Upper lobe of right lung (tissue), 1 donor: Measurements from ENCODE around the gene OGFR. TPM values are rescaled to one million over a fixed set of nuclear protein-coding genes. Genes with fewer than 3 reads are reported as not detected.
A peak's percentile ranks its signal among the peaks of the same experiment; 100 is the strongest.

Experiments used
- ATAC-seq: fragments of 200-7000 bp; cut with Tn5 transposase; one replicate; pipeline ENCODE4 v1.9.1; 2020; ENCODE audit warnings: mild to moderate bottlenecking, moderate library complexity
- DNase-seq: peaks from one replicate; pipeline ENCODE4 v3.0.0-alpha.2; 2020
- H3K27ac ChIP-seq: fragments of 200-600 bp; one replicate; pipeline ENCODE4 v1.8.0; 2022
- H3K27me3 ChIP-seq: fragments of 200-600 bp; one replicate; pipeline ENCODE4 v1.8.0; 2022; ENCODE audit warnings: mild to moderate bottlenecking
- H3K36me3 ChIP-seq: fragments of 200-600 bp; one replicate; pipeline ENCODE4 v1.8.0; 2022
- H3K4me1 ChIP-seq: fragments of 200-600 bp; one replicate; pipeline ENCODE4 v1.8.0; 2022
- H3K4me3 ChIP-seq: fragments of 200-600 bp; one replicate; pipeline ENCODE4 v1.8.0; 2022; ENCODE audit warnings: mild to moderate bottlenecking
- H3K9me3 ChIP-seq: fragments of 200-600 bp; one replicate; pipeline ENCODE4 v1.8.0; 2022
- intact Hi-C: fragments of 100-400 bp; cut with DNase I; formaldehyde crosslinking; loops from one replicate; pipeline ENCODE4 v1.11.0; 2022
- total RNA-seq: library from RNA; stranded (reverse); fragmentation: NEBNext Ultra II Directional; extraction: Animal tissue kit (Norgen Biotek cat#: 25700); gene quantifications from one replicate; pipeline ENCODE4 v1.2.1, GENCODE V29; 2021
- TF ChIP-seq, protein P1 (sequence below): fragments of 200-600 bp; IDR thresholded peaks from one replicate; pipeline ENCODE4 v1.8.0; 2022; ENCODE audit warnings: antibody characterized with exemption
- donor health status: DM: no; HTN: yes; CAD: no; lungs with severe emphysema.

The OGFR gene
- total RNA-seq, 1 donor from 2014 or later, result 58.2 TPM

DNA sequence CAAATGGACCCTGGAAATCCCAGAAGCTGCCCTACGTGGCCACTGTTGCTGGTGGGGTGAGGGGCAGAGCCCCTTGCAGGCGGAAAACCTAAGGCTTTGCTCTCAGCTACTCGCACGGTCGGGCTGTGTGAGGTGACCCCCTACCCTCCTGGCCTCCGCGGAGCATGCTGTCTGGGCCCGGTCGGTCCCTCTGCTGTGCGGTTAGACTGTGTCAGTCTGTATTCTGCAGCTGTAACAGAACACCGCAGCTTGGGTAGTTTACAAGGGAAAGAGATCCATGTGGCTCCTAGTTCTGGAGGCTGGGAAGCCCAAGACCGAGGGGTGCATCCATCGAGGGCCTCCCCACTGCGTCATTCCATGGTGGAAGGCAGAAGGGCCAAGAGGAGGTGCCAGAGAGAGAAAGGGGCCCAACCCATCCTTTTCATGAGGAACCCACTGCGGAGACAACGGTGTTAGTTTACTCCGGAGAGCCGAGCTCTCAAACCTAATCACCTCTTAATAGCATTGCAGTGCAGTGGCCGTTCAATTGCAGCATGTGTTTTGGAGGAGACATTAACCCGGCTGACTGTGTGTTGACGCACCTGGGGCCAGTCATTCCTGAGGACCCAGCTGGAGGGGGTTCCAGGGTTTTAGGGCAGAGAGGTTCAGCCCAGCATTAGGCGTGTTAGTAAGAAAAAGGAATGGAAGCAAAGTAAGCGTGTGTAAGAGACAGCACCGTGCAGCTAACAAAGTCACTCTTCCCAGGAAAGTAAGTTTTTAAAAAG is 30.5 kb downstream of the OGFR start:
- TF ChIP-seq, protein P1, sequence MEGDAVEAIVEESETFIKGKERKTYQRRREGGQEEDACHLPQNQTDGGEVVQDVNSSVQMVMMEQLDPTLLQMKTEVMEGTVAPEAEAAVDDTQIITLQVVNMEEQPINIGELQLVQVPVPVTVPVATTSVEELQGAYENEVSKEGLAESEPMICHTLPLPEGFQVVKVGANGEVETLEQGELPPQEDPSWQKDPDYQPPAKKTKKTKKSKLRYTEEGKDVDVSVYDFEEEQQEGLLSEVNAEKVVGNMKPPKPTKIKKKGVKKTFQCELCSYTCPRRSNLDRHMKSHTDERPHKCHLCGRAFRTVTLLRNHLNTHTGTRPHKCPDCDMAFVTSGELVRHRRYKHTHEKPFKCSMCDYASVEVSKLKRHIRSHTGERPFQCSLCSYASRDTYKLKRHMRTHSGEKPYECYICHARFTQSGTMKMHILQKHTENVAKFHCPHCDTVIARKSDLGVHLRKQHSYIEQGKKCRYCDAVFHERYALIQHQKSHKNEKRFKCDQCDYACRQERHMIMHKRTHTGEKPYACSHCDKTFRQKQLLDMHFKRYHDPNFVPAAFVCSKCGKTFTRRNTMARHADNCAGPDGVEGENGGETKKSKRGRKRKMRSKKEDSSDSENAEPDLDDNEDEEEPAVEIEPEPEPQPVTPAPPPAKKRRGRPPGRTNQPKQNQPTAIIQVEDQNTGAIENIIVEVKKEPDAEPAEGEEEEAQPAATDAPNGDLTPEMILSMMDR, result no peak
- H3K27me3 ChIP-seq, result no peaks in the 10 kb centered on the region
- DNase-seq, result no peak

DNA sequence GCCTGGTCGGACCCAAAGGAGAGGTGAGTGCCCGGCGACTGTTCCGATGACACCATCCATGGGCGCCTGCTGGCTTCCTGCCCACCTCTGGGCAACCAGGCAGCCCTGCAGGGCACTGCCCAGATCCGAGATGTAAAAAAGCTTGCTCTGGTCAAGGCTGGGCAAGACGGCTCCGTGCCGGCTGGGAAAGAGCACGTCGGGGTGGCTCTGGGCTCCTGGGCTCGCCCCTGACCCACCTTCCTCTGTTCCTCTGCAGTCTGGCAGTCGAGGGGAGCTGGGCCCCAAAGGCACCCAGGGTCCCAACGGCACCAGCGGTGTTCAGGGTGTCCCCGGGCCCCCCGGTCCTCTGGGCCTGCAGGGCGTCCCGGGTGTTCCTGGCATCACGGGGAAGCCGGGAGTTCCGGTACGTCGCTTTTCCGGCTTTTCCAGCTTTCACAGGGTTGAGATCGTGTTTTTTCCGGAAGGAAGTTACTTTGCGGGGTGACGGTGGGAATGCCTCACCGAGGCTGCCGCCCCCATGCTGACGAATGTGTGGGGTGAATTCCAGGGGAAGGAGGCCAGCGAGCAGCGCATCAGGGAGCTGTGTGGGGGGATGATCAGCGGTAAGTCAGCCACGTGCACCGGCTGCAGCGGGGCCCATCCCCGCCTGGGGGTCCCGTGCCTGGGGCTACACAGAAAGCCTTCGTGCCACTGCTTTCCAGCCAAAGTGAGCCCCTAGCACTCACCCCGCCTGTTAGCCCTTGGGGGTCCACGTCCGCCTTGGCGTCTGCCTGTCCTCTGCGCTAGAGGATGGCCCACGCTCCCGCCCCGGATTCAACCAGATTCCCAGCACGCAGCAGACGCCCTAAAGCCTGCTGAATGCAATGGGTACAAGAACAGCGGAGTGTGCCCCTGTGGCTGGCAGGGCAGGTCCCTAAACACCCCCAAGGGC is 31.6 kb downstream of the OGFR start:
- Histone ChIP-seq H3K27me3 (no peaks in the 10 kb centered on the region), H3K4me1 (peaks cover 7% of the 10 kb centered on the region), H3K36me3 (no peaks in the 10 kb centered on the region), H3K9me3 (no peaks in the 10 kb centered on the region), H3K4me3 (no peak overlapping the region), H3K27ac (no peak overlapping the region)
- intact Hi-C loops, result no loop called here
- TF ChIP-seq, protein P1, result no peak
- no peak for ATAC-seq
- DNase-seq, result no peak

More for the DNA sequence above, 30.5 kb downstream of the OGFR start:
- intact Hi-C loops, result no loop called here
- Histone ChIP-seq H3K9me3 (no peaks in the 10 kb centered on the region), H3K27ac (no peak overlapping the region), H3K4me1 (peaks cover 7% of the 10 kb centered on the region), H3K36me3 (no peaks in the 10 kb centered on the region), H3K4me3 (no peak overlapping the region)
- ATAC-seq, result no peak

DNA sequence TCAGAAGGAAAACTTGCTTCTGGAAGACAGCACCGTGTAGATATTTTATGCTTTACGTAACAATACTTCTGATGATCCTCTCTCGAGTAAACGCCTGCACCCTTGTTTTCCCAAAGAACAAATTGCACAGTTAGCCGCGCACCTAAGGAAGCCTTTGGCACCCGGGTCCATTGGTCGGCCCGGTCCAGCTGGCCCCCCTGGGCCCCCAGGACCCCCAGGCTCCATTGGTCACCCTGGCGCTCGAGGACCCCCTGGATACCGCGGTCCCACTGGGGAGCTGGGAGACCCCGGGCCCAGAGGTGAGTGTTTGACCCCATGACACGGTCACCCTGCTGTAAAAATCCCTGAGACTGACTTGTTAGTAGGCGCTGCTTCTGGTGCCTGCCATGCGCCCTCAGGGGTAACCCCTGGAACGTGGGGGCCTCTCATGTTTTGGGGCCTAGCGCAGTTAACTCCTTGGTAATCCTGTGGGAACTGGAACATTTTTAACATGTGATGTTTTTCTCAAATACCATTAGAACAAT is 32.4 kb downstream of the OGFR start:
- no peaks in the 10 kb centered on the region for H3K9me3 ChIP-seq
- H3K27me3 ChIP-seq, result no peaks in the 10 kb centered on the region
- no peak for DNase-seq
- ATAC-seq, result no peak
- no peaks in the 10 kb centered on the region for H3K36me3 ChIP-seq
- TF ChIP-seq, protein P1, result no peak
- H3K27ac ChIP-seq, result no peak overlapping the region
- intact Hi-C loops, result no loop called here
- peaks cover 5% of the 10 kb centered on the region for H3K4me1 ChIP-seq
- no peak overlapping the region for H3K4me3 ChIP-seq

DNA sequence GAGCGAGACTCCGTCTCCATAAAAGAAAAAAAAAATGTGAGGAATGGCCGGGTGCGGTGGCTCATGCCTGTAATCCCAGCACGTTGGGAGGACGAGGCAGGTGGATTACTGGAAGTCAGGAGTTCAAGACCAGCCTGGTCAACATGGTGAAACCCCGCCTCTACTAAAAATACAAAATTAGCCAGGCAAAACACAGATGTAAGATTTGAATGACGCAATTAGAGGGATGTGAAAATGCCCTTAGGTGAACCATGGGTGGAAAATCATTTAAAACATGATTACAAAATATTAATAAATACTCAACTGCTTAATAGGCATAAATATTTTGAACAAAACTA is 33.1 kb downstream of the OGFR start:
- no peak for DNase-seq
- Histone ChIP-seq H3K4me1 (no peaks in the 10 kb centered on the region), H3K4me3 (no peak overlapping the region), H3K9me3 (no peaks in the 10 kb centered on the region), H3K27me3 (no peaks in the 10 kb centered on the region), H3K36me3 (no peaks in the 10 kb centered on the region), H3K27ac (no peak overlapping the region)
- TF ChIP-seq, protein P1, result no peak
- no peak for ATAC-seq
- intact Hi-C loops, result no loop called here

DNA sequence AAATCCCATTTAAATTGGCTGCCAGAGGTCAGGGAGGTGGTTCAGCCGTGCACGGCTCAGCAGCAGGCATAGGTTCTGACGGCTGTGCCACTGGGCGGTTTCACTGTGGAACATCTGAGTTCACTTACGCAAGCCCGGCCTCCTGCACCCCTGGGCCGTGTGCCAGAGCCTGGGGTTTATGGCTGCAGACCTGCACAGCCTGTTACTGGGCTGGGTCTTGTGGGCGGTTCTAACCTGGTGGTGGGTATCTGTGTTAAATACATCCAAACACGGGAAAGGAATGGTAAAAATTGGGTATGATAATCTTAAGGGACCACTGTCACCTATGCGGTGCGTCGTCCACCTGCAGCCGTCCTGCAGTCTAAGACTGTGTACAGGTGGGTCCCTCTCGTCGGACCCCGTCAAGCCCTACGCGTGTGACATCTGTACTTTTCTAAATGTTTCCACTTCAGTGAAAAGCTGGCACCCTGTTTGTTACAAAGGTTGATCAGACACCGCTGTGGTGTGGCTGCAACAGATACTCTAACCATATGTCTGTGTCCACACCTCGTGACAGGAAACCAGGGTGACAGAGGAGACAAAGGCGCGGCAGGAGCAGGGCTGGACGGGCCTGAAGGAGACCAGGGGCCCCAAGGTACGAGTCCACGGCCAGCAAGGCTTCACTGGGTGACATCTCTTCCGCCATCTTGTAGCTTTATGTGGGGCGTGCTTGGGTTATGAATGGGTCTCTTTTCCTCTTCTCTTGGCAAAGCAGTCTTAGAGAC is 33.7 kb downstream of the OGFR start:
- ATAC-seq, result peak; percentile 58
- H3K27me3 ChIP-seq, result no peaks in the 10 kb centered on the region
- no peak overlapping the region for H3K4me3 ChIP-seq
- no peaks in the 10 kb centered on the region for H3K36me3 ChIP-seq
- H3K9me3 ChIP-seq, result no peaks in the 10 kb centered on the region
- no peak overlapping the region for H3K27ac ChIP-seq
- peak; percentile 78 for DNase-seq
- TF ChIP-seq, protein P1, result no peak
- intact Hi-C loops, result no loop called here
- no peaks in the 10 kb centered on the region for H3K4me1 ChIP-seq
